ENCODE results near the gene CORO6.

The CORO6 gene

DNA sequence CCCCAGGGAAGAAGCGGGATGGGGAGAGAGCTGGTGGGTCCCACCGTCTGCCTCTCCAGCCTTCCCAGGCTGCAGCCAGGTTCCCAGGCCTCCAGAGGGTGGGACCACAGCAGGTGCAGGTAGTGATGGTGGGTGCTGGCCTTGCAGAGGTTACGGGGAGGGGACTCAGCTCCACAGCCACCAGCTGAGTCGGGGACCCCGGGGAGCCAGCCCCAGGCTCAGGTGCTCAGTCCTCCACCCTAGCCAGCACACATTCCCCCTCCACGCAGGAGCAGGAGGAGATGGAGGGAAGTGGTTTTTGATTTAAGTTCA, 49.2 kb downstream of the CORO6 start:
- no peak overlapping the region for H3K27ac ChIP-seq (ENCODE audit: low read depth, low read length, poor library complexity, severe bottlenecking)
- peaks cover 53% of the 10 kb centered on the region; the same call in 1 of the 2 replicates for H3K36me3 ChIP-seq (ENCODE audit: insufficient read depth, low read length)
- no peaks in the 10 kb centered on the region for H3K9me2 ChIP-seq (ENCODE audit: low read depth, low read length)
- H3K4me3 ChIP-seq (ENCODE audit: low read depth, low read length, poor library complexity, severe bottlenecking), result no peak overlapping the region
- H4K20me1 ChIP-seq (ENCODE audit: insufficient read depth, low read length), result no peaks in the 10 kb centered on the region
- no peaks in the 10 kb centered on the region for H3K79me2 ChIP-seq (ENCODE audit: insufficient read depth, low read length)
- no peak overlapping the region for H3K4me2 ChIP-seq (ENCODE audit: low read length)
- peaks cover 13% of the 10 kb centered on the region for H3K4me1 ChIP-seq (ENCODE audit: insufficient read depth, low read length, severe bottlenecking)
- TF ChIP-seq, protein P1, sequence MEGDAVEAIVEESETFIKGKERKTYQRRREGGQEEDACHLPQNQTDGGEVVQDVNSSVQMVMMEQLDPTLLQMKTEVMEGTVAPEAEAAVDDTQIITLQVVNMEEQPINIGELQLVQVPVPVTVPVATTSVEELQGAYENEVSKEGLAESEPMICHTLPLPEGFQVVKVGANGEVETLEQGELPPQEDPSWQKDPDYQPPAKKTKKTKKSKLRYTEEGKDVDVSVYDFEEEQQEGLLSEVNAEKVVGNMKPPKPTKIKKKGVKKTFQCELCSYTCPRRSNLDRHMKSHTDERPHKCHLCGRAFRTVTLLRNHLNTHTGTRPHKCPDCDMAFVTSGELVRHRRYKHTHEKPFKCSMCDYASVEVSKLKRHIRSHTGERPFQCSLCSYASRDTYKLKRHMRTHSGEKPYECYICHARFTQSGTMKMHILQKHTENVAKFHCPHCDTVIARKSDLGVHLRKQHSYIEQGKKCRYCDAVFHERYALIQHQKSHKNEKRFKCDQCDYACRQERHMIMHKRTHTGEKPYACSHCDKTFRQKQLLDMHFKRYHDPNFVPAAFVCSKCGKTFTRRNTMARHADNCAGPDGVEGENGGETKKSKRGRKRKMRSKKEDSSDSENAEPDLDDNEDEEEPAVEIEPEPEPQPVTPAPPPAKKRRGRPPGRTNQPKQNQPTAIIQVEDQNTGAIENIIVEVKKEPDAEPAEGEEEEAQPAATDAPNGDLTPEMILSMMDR (IDR thresholded peaks at IDR 0.05; ENCODE audit: low read length), result no peak
- no peak for TF ChIP-seq EZH2 (IDR thresholded peaks at IDR 0.05; ENCODE audit: borderline replicate concordance, low read length)
- H3F3A ChIP-seq (ENCODE audit: insufficient read depth, low read length), result no peaks in the 10 kb centered on the region
- H3K9me3 ChIP-seq (ENCODE audit: low read length), result no peaks in the 10 kb centered on the region
- H3K27me3 ChIP-seq (ENCODE audit: insufficient read depth, low read length), result no peaks in the 10 kb centered on the region
- no peak overlapping the region for H2AFZ ChIP-seq (ENCODE audit: low read length)
- no peak overlapping the region for H3K9ac ChIP-seq (ENCODE audit: low read length)

DNA sequence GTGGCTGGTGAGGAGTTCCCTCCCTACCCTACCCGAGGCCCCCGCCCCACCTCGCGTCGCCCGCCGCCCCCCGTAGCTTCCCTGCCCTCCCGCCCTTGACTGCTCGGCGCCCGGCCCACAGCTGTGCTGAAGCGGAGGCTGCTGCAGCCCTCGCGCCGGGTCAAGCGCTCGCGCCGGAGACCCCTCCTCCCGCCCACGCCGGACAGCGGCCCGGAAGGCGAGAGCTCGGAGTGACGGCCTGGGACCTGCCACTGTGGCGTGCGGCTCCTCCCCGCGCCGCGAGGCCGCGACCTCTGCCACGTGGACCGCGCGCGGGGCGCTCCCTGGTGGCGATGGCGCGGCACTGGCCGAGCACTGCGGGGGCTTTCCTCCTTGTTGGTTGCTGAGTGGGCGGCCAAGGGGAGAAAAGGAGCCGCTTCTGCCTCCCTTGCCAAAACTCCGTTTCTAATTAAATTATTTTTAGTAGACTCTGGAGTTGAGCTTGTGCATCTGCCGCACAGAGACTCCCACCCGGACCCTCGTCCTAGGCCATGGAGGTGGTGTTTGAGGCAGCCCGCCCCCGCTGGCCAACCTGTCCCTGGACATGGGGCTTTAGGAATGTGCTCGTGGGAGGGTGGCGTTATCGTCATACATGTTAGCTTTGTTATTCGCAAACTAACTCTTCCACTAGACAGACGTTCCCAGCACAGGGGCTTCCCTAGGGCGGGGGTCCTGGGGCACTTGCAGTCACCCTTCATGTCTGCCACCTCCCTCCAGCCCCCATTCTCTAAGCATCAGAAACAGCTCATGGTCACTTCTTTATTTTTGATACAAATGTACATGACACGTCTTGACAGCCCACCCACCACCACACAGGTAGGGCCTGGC, 49.8 kb downstream of the CORO6 start:
- no peak overlapping the region for H3K27ac ChIP-seq (ENCODE audit: low read depth, low read length, poor library complexity, severe bottlenecking)
- H3K4me2 ChIP-seq (ENCODE audit: low read length), result peak overlapping the region; percentile 48
- no peaks in the 10 kb centered on the region for H3F3A ChIP-seq (ENCODE audit: insufficient read depth, low read length)
- H3K36me3 ChIP-seq (ENCODE audit: insufficient read depth, low read length), result peaks cover 48% of the 10 kb centered on the region; the same call in 1 of the 2 replicates
- H3K9me3 ChIP-seq (ENCODE audit: low read length), result no peaks in the 10 kb centered on the region
- H3K4me3 ChIP-seq (ENCODE audit: low read depth, low read length, poor library complexity, severe bottlenecking), result peak overlapping the region; percentile 34
- H3K27me3 ChIP-seq (ENCODE audit: insufficient read depth, low read length), result no peaks in the 10 kb centered on the region
- no peaks in the 10 kb centered on the region for H3K79me2 ChIP-seq (ENCODE audit: insufficient read depth, low read length)
- H2AFZ ChIP-seq (ENCODE audit: low read length), result no peak overlapping the region
- no peaks in the 10 kb centered on the region for H3K9me2 ChIP-seq (ENCODE audit: low read depth, low read length)
- H3K9ac ChIP-seq (ENCODE audit: low read length), result peak overlapping the region; percentile 10; the same call in 1 of the 2 replicates
- H4K20me1 ChIP-seq (ENCODE audit: insufficient read depth, low read length), result no peaks in the 10 kb centered on the region
- TF ChIP-seq EZH2 (IDR thresholded peaks at IDR 0.05; ENCODE audit: borderline replicate concordance, low read length), result no peak
- TF ChIP-seq, protein P1 (IDR thresholded peaks at IDR 0.05; ENCODE audit: low read length), result peak; percentile 60
- peaks cover 13% of the 10 kb centered on the region for H3K4me1 ChIP-seq (ENCODE audit: insufficient read depth, low read length, severe bottlenecking)

DNA sequence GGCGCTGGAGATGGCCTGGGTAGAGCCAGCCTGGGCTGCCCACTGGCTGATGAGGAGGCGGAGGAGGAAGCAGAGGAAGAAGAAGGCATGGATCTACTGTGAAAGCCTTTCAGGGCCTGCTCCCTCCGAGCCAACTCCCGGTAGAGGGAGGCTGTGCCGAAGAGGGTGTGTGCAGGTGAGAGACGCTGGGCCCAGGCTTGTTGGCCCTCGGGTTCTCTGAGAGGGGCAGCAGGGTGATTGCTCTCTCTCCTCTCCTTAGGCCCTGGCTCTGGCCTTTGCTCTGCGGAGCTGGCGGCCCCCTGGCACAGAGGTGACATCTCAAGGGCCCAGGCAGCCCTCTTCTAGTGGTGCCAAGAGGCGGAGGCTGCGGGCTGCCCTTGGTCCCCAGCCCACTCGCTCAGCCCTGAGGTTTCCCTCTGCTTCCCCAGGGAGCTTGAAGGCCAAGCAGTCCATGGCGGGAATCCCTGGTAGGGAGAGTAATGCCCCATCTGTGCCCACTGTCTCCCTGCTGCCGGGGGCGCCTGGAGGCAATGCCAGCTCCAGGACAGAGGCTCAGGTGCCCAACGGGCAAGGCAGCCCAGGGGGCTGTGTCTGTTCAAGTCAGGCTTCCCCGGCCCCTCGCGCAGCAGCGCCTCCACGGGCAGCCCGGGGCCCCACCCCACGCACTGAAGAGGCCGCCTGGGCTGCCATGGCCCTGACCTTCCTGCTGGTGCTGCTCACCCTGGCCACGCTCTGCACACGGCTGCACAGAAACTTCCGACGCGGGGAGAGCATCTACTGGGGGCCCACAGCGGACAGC, 50.6 kb downstream of the CORO6 start:
- peak overlapping the region; percentile 34 for H3K4me3 ChIP-seq (ENCODE audit: low read depth, low read length, poor library complexity, severe bottlenecking)
- H3K9ac ChIP-seq (ENCODE audit: low read length), result no peak overlapping the region; the same call in 1 of the 2 replicates

More for the DNA sequence above, 50.6 kb downstream of the CORO6 start:
- H3F3A ChIP-seq (ENCODE audit: insufficient read depth, low read length), result no peaks in the 10 kb centered on the region
- no peak for TF ChIP-seq EZH2 (IDR thresholded peaks at IDR 0.05; ENCODE audit: borderline replicate concordance, low read length)
- TF ChIP-seq, protein P1 (IDR thresholded peaks at IDR 0.05; ENCODE audit: low read length), result no peak
- peaks cover 39% of the 10 kb centered on the region; the same call in 1 of the 2 replicates for H3K36me3 ChIP-seq (ENCODE audit: insufficient read depth, low read length)
- no peaks in the 10 kb centered on the region for H3K79me2 ChIP-seq (ENCODE audit: insufficient read depth, low read length)
- H3K27me3 ChIP-seq (ENCODE audit: insufficient read depth, low read length), result no peaks in the 10 kb centered on the region
- no peaks in the 10 kb centered on the region for H4K20me1 ChIP-seq (ENCODE audit: insufficient read depth, low read length)
- peaks cover 17% of the 10 kb centered on the region for H3K4me1 ChIP-seq (ENCODE audit: insufficient read depth, low read length, severe bottlenecking)
- H3K4me2 ChIP-seq (ENCODE audit: low read length), result peak overlapping the region; percentile 48; the same call in 1 of the 2 replicates
- no peak overlapping the region for H3K27ac ChIP-seq (ENCODE audit: low read depth, low read length, poor library complexity, severe bottlenecking)
- no peak overlapping the region for H2AFZ ChIP-seq (ENCODE audit: low read length)
- H3K9me3 ChIP-seq (ENCODE audit: low read length), result no peaks in the 10 kb centered on the region
- no peaks in the 10 kb centered on the region for H3K9me2 ChIP-seq (ENCODE audit: low read depth, low read length)

All from OCI-LY1 (cell line).